GM10847 (cell line): Measurements from ENCODE around the gene DPEP2.

Experiments
- POLR2A ChIP-seq: IDR thresholded peaks from 2 replicates; pipeline ENCODE4 v1.6.1; 2011; ENCODE audit not compliant: insufficient read length; ENCODE audit errors: extremely low read depth

Gene DPEP2

DNA sequence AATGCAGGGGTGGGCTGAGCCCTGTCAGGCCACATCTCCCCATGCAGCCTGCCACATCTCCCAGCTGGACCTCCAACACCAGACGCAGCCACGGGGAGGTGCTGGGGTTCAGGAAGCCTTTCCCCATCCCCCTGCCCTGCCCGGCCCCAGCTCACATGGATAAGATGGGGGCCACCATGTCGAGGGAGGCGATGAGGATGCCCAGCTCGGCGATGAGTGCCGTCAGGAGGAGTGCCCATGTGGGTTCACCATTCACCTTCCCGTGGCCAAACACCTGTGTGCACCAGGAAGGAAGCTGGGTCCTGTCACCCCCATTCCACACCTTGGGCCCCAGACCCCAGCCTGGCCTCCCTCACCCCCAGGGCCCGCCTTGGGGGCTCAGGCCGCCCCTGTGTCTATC, 49.6 kb downstream of the DPEP2 start:
- TF ChIP-seq POLR2A, result no peak

DNA sequence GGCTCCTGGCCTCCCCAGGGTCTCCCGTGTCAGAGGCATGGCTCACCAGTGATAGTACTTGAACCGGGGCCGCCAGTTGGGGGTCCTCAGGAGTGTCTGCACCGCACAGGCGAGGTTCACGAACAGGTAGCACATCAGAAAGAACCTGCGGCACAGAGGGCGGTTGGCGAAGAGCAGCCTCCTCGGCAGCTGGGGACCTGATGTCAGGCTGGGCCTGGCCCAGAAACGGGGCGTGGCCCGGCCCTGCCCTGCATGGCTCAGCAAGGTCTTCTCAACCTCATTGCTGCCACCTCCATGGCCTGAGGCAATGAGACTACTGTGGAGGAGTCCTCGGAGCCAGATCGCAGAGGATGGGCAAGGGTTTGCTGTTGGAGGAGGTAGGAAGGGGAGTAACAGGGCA, 51.3 kb downstream of the DPEP2 start:
- TF ChIP-seq POLR2A, result no peak

DNA sequence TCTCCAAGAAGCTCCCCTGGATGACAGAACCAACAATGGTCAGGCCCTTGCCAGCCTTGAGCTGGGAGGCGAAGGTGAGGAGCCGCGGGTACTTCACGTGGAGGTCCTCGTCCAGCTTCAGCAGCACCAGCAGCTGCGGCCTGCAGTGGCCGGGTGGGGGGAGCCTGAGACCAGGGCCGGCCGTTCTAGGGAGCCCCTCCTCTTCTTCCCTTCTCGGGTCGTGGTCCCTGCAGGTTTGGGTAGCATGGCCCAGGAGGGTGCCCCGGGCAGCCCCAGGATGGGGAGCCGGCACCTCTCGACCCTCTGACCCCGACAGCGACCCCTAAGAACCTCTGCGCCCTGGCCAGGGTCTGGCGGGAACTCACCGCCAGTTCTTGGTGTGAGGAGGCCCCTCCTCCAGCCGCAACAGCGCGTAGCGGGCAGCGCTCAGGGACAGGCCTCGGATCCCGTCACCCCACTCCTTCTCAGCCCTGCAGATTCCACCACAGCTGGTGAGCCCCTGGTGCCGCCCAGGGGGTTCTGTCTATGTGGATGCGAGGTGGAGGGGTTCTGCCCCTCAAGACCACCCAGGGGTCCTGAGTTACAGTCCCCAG, 52.2 kb downstream of the DPEP2 start:
- no peak for TF ChIP-seq POLR2A

DNA sequence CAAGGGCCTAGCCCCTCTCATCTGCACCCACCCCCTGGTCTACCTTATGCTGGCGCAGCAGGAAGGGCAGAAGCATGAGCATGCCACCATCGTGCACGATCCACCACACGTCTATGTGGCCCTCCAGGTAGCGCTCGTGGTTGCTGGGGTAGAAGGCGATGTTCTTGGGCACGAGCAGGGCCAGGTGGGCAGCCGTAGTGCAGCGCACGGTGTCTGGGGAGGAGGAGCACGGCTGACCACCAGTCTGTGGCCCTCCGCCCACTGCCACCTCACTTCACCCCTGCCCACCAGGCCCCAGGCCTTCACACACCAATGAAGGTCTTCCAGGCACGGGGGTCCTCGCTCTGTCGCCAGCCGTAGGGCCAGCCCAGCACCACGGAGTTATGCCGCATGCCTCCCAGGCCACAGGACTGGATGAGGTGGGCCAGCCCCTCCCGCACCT, 53.1 kb downstream of the DPEP2 start:
- no peak for TF ChIP-seq POLR2A

DNA sequence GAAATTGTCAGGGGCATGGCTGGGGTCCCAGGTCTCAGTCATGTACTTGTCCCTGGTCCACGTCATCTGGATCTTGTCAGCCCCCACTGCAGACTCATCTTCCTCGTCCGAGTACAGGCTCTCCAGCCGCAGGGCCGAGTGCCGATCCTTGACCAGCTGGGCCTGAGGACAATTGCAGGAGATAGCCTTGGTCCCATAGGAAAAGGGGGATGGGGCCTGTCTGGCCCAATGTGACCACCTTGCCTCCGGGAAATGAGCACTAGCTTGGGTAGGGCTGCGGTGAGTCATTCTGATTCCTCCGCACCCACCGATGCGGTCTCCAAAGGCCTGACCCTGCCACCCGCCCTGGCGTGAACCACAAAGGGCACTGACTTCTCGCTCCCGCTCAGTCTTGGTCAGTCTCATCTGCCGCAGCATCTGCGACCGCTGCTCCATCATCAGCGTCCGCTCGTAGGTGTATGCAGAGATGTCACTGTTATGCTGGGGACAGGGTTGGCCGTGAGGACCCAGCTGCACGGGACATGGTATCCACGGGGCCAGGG, 53.8 kb downstream of the DPEP2 start:
- no peak for TF ChIP-seq POLR2A

DNA sequence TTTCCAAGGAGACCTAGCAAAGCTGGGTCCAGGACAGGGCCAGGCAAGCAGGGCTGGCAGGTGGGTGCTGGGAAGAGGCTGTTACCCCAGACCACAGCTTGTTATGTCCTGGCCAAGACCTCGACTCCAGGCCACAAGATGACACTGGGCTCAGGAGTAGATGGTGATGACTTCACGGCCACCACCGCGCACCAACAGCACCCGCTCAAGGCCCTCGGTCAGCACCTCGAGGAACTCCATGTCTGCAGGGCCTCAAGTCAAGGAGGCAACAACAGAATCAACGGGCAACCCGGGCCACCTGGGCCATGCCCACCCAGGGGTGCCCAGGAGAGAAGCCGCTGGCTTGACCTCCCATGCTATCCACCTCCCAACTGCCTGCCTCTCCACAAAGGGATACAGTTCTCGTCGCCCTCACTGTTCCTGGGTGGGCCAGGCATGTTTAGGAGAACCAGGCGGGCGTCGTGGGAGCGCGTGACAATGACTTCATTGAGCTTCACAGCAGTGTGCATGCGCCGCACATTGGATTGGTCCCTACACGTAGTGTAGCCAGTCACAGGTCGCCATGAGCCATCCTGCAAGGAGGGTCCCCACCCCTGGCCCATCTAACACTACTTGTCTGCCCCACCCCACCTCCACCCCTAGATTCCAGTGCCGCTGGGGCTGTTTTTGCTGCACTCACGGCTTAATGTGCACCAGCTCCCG, 54.4 kb downstream of the DPEP2 start:
- no peak for TF ChIP-seq POLR2A

DNA sequence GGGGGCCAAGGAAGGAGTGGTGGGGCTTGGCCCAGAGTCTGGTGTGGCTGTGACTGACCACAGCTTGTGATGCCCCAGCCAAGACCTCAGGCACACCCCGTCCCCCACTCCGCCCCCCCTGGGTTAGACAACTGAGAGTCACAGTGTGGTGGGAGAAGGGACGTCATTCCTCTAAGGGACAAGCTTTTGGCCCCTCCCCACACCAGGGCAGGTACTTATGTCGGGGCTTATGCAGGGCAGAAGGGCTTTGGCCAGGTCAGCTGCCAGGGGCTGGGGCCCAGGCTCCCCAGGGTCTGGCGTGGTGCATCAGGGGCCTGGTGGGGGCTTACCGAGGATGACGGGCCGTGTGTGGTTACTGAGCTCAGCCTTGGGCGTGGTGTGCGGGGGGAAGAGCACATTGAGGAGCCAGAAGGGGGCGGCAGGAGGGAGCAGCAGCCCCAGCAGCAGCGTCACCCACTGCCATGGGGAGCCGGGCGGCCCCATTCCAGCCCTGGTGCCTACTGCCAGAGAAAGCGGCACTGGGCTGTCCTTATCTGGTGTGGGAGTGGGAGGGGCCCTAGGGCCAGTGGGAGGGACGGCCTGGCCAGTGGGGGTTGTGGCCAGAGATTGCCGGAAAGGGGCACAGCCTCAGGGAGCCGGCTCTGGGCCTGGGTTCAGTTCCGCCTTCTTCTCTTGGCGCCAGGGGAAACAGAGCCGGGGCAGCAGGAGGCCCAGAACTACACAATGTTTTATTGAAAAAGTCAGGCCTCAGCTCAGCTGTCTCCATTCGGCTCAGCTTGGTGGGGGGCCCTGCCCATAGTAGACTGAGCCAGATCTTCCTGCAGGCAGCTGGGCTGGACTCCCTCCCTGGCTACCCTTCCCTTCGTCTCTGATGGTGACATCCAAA, 55.4 kb downstream of the DPEP2 start, which contains the start of gene LCAT:
TSS of gene LCAT (minus strand) at position 502 of the 886 bp plus-strand sequence. CDS start at position 483, 19 bp downstream.
- no peak for TF ChIP-seq POLR2A

DNA sequence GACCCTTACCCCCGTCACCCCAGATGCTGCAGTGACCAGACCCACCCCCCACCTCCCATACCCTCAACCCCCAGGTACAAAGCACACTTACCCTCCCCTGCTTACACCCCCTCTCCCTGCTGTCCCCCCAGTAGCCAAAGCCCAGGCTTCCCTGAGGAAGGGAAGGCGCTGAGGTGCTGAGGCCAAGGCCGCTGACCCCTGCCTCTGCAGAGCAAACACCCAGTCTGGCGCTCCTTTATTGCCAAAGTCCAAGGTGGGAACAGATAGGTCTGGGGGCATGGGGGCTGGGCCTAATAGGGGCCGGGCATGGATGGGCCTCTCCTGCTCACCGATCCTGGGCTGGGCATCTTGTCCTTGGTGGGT, 56.0 kb downstream of the DPEP2 start:
- TF ChIP-seq POLR2A, result no peak

DNA sequence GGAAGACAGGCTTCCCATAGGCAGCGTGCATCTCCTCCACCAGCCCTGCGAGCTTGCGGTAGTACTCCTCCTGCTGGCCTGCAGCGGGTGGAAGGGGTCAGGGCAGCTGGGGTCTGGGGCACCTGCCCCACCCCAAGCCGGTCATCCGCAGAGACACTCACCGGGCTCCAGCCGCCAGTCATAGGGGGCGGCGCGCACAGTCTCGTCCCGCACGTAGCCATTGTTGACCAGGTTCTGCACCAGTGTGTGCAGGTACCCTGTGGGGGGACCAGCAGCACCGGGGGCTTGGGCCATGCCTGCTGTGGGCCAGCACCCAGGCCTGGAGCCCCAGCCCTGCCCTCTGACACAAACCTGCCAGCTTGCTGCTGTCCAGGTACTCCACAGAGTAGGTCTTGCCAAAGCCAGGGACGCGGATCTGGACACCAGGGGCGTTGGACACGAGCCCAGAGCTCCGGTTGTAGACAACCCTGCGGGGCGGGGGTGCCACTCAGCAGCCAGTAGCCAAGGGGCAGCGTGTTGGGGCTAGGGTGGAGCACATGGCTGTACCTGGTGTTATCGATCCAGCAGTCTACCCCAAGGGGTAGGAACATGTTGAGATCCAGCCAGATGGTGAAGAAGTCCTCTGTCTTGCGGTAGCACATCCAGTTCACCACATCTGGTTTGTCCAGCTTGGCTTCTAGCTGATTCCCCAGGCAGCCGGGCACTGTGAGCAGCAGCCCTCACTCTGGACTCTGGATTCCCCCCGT, 56.6 kb downstream of the DPEP2 start:
- TF ChIP-seq POLR2A, result no peak

DNA sequence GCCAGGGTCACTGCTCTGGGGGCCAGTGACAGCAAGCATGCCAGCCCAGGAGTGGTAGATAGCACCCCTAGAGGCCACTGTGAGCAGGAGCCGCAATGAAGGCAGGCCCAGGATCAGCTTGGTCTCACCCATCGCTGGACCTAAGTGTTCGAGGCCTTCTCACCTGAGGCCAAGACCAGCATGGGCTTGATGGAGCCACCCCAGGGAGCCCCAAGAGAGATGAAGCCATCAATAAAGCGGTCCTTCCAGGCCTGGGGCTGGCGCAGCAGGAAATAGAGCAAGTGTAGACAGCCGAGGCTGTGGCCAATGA, 57.1 kb downstream of the DPEP2 start:
- no peak for TF ChIP-seq POLR2A

DNA sequence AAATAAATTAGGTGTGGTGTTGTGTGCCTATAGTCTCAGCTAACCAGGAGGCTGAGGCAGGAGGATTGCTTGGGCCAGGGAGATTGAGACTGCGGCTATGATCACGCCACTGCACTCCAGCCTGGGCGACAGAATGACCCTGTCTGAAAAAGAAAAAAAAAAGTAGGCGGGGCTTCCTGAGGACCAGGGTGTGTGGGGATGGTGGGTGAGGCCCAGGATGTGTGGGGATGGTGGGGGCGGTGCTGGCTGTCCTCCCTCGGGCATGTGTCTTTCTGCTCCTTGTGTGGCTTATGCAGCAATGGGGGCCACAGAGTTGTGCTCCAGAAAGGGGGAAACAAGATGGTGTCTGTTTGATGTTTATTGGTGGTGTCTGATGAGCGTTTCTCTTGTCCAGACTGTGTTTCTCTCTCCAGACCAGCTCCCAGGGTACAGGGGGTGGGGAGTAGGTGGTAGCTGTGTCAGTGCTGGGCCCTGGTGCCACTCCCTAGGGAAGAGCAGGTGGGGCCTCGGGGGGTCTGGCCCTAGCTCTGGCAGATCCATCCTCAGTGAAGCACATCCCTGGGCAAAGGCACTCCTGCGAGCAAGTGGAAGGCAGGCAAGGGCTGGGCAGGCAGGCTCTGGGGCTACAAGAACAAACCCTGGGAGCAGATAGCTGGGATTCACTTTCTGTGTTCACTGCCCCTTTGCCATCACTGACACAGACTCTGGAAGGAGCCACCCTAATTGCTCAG, 57.6 kb downstream of the DPEP2 start:
- TF ChIP-seq POLR2A, result no peak

DNA sequence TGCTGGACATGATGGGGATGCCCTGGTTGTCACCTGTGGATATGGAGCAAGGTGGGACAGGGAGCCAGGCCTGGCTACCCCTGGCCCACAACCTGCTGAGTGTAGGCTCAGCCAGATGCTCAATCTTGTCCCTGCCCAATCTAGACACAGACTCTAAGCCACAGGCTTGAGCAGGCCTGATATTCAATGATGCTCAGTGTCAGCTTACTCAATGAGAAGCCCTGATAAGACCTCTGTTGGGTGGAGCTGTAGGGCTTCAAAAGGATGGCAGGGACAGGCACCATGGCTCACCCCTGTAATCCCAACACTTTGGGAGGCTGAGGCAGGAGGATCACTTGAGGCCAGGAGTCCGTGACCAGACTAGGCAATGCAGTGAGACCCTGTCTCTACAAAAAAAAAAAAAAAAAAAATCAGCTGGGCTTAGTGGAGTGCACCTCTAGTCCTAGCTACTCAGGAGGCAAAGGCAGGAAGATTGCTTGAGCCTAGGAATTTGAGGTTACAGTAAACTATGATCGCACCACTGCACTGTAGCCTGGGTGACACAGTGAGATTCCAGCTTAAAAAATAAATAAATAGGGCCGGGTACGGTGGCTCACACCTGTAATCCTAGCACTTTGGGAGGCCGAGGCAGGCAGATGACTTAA, 58.7 kb downstream of the DPEP2 start:
- no peak for TF ChIP-seq POLR2A

DNA sequence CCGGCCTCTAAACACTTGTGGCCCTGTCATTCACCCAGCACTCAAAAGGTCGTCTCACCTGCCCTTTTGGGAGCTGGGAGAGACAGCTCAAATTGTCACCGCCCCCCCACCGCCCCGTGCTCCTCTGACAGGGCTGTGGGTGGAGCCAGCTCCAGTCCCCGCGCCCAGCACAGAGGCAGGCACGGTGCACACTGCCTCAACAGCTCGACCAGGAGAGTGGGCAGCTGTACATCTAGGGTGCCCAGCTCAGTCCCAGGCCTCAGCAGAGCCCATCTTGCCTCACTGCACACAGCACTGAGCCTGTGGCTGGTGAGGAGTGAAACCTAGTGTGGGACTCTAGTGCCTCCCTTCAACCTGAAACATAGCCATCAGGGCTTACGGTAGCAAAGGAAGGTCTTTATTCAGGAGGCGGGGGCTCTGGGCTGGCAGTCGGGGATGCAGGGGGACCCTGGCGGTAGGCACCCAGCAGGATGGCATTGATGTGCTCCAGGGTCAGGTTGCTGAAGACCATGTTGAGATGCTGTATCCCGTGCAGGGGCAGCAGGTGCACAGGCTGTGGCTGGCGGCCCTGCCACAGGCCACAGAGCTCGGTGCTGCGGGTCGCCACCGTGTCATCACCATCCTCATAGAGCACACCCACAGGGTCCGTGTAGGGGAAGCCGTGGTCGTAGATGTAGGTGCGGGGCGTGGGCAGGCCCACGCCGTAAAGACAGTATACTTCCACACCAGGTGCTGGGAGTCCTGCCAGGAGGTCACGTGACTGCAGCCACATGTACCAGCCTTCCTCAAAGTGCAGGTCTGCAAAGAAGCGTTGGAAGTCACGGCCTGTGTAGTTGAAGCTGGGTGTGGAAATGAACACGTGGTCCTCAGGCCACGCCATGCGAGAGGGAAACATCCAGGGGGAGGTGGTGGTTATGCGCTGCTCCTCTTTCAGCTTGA, 59.5 kb downstream of the DPEP2 start:
- no peak for TF ChIP-seq POLR2A
